KMS-11 (cell line): Measurements from ENCODE around the gene NRXN3.

Experiments
- H2AFZ ChIP-seq: fragments of 200-600 bp; sonication (generic); 2 replicates; pipeline ENCODE4 v1.6.1; 2016; ENCODE audit warnings: antibody characterized with exemption, mixed run types, low read depth
- H3K27ac ChIP-seq: fragments of 200-600 bp; sonication (generic); 2 replicates; pipeline ENCODE4 v1.6.1; 2016; ENCODE audit warnings: mild to moderate bottlenecking, mixed run types
- H3K27me3 ChIP-seq: fragments of 200-600 bp; sonication (generic); 2 replicates; pipeline ENCODE4 v1.6.1; 2017; ENCODE audit warnings: mild to moderate bottlenecking, low read depth, mixed run types, moderate library complexity; ENCODE audit not compliant: insufficient read depth
- H3K36me3 ChIP-seq: fragments of 200-600 bp; sonication (generic); 2 replicates; pipeline ENCODE4 v1.6.1; 2017; ENCODE audit warnings: mild to moderate bottlenecking, mixed run types; ENCODE audit not compliant: insufficient read depth
- H3K4me1 ChIP-seq: fragments of 200-600 bp; sonication (generic); 2 replicates; pipeline ENCODE4 v1.6.1; 2016; ENCODE audit warnings: mild to moderate bottlenecking, low read depth, mixed run types; ENCODE audit not compliant: poor library complexity, severe bottlenecking
- H3K4me2 ChIP-seq: fragments of 200-600 bp; sonication (generic); 2 replicates; pipeline ENCODE4 v1.7.0; 2016; ENCODE audit warnings: mild to moderate bottlenecking, mixed run types
- H3K4me3 ChIP-seq: fragments of 200-600 bp; sonication (generic); IDR thresholded peaks from 2 replicates; pipeline ENCODE4 v1.6.1; 2017; ENCODE audit warnings: low read depth, low read length, mixed read lengths; ENCODE audit not compliant: insufficient read depth
- H3K79me2 ChIP-seq: fragments of 200-600 bp; sonication (generic); 2 replicates; pipeline ENCODE4 v1.6.1; 2016; ENCODE audit warnings: low read depth, mixed run types; ENCODE audit not compliant: insufficient read depth
- H3K9ac ChIP-seq: fragments of 200-600 bp; sonication (generic); 2 replicates; pipeline ENCODE4 v1.6.1; 2016; ENCODE audit warnings: mild to moderate bottlenecking, mixed run types
- H4K20me1 ChIP-seq: fragments of 200-600 bp; sonication (generic); 2 replicates; pipeline ENCODE4 v1.6.1; 2016; ENCODE audit warnings: mild to moderate bottlenecking, mixed run types; ENCODE audit not compliant: insufficient read depth
- TF ChIP-seq, protein P1 (sequence below): fragments of 200-600 bp; sonication (generic); conservative IDR thresholded peaks from 2 replicates; pipeline ENCODE4 v1.6.1; 2017; ENCODE audit warnings: low read depth, mild to moderate bottlenecking, antibody characterized with exemption, low read length, moderate library complexity, mixed read lengths

NRXN3 gene

DNA sequence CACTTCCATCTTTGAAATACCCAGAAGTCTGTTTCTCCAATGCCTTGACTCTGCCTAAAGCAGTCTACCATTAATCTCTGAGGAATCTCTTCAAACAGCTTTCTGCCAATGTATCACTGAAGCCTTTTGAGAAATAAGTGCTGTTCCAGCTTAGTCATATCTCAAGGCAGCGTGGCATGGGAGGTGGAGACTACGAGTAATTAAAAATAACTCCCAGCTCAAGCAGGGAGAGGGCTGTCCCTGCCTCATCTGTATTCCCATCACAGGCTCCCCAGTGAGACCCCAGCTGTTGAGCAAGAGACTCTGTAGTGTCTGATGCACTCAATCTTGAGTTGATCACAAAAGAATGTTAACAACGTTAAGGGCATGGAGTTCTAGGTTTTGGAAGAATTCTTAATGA is 1340.5 kb downstream of the NRXN3 start:
- H3K79me2 ChIP-seq, result no peaks in the 10 kb centered on the region
- no peak overlapping the region for H3K4me2 ChIP-seq
- no peaks in the 10 kb centered on the region for H3K36me3 ChIP-seq
- no peak overlapping the region for H3K9ac ChIP-seq
- H3K27me3 ChIP-seq, result no peaks in the 10 kb centered on the region
- H3K4me1 ChIP-seq, result no peaks in the 10 kb centered on the region
- no peak overlapping the region for H3K4me3 ChIP-seq
- no peaks in the 10 kb centered on the region for H4K20me1 ChIP-seq
- H3K27ac ChIP-seq, result no peak overlapping the region
- TF ChIP-seq, protein P1, sequence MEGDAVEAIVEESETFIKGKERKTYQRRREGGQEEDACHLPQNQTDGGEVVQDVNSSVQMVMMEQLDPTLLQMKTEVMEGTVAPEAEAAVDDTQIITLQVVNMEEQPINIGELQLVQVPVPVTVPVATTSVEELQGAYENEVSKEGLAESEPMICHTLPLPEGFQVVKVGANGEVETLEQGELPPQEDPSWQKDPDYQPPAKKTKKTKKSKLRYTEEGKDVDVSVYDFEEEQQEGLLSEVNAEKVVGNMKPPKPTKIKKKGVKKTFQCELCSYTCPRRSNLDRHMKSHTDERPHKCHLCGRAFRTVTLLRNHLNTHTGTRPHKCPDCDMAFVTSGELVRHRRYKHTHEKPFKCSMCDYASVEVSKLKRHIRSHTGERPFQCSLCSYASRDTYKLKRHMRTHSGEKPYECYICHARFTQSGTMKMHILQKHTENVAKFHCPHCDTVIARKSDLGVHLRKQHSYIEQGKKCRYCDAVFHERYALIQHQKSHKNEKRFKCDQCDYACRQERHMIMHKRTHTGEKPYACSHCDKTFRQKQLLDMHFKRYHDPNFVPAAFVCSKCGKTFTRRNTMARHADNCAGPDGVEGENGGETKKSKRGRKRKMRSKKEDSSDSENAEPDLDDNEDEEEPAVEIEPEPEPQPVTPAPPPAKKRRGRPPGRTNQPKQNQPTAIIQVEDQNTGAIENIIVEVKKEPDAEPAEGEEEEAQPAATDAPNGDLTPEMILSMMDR, result no peak
- no peak overlapping the region for H2AFZ ChIP-seq

DNA sequence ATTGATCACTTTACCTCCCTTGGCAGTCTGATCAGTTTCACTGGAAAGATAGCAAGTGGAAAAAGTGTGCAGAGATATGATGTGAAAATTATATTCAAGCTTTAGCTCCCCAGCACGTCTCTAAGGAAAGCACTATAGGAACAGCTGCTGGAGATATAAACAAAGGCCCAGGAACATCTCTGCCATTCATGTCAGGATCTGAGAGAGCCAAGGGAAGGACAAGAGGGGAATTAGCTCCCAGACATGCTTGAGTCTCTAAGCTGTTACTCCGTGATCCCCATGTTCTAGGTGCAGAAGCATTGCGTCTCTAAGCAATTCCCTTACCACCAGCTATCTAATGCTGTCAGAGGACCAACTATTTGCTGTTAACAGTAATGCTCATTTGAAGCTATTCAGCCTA is 1341.0 kb downstream of the NRXN3 start:
- no peak overlapping the region for H3K27ac ChIP-seq
- TF ChIP-seq, protein P1, result no peak
- H3K79me2 ChIP-seq, result no peaks in the 10 kb centered on the region
- no peak overlapping the region for H3K4me2 ChIP-seq
- no peak overlapping the region for H3K9ac ChIP-seq
- H3K36me3 ChIP-seq, result no peaks in the 10 kb centered on the region
- no peaks in the 10 kb centered on the region for H4K20me1 ChIP-seq
- H3K4me3 ChIP-seq, result no peak overlapping the region
- no peaks in the 10 kb centered on the region for H3K4me1 ChIP-seq
- no peak overlapping the region for H2AFZ ChIP-seq
- no peaks in the 10 kb centered on the region for H3K27me3 ChIP-seq

DNA sequence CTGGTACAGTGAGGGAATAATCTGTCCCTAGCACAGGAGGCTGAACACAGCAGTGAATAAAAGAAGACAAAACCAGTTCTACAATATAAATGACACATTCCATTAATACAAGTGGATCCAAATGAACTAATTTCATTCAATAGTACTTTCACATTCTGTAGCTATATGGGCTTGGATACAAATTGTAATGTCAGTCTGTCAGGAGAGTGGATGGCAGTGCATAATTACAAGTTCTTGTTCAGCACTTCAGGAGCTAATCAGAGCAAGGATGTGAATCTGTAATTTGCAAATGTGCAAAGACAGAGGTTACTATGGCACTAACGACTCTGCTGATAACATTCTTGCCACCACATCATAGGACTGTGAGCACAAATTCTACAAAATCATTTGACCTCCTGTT is 1343.3 kb downstream of the NRXN3 start:
- Histone ChIP-seq H3K27ac (no peak overlapping the region), H3K79me2 (no peaks in the 10 kb centered on the region), H3K36me3 (no peaks in the 10 kb centered on the region), H3K4me2 (no peak overlapping the region), H3K4me3 (no peak overlapping the region), H3K27me3 (no peaks in the 10 kb centered on the region), H2AFZ (no peak overlapping the region), H4K20me1 (no peaks in the 10 kb centered on the region), H3K4me1 (no peaks in the 10 kb centered on the region), H3K9ac (no peak overlapping the region)
- TF ChIP-seq, protein P1, result no peak

DNA sequence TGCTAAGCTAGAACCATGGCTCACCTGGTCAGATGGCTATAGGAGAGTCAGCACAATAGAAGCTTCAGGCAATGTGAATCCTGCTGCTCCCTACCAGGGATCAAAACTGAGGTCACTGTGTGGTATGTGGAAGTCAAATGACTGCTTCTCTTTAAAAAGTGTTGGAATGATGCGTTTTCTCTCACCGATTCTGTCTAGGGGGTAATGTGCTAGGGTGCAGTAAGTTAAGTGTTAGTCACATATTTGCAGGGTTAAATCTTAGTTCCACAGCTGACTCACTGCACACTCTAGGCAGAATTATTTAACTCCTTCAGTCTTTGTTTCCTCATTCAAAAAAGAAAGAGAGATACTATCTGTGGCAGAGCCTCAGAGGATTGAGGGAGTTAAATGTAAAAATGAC is 1344.5 kb downstream of the NRXN3 start:
- Histone ChIP-seq H3K9ac (no peak overlapping the region), H3K36me3 (no peaks in the 10 kb centered on the region), H3K27ac (no peak overlapping the region), H3K4me2 (no peak overlapping the region), H3K79me2 (no peaks in the 10 kb centered on the region), H3K27me3 (no peaks in the 10 kb centered on the region), H3K4me1 (no peaks in the 10 kb centered on the region), H3K4me3 (no peak overlapping the region), H2AFZ (no peak overlapping the region), H4K20me1 (no peaks in the 10 kb centered on the region)
- TF ChIP-seq, protein P1, result no peak

DNA sequence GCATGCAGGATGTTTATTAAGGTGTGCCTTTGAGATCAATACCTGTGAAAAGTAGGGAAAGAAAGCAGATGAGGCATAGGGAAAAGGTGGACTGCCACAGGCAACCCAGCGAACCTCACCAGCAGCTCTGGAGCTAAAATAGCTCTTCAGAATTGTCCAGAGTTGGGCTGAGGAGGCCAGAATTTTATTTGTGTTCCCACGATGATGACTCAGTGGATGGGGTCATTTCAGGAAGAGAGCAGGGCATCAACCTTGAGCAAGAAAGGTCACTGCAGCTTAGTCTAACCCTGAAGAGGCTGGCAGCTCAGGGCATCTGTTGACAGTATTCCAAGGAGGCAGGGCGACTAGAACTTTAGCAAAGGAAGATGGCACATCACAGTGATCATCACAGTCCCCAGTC is 1345.0 kb downstream of the NRXN3 start:
- H3K27ac ChIP-seq, result no peak overlapping the region
- H3K9ac ChIP-seq, result no peak overlapping the region
- H3K27me3 ChIP-seq, result no peaks in the 10 kb centered on the region
- no peak overlapping the region for H2AFZ ChIP-seq
- no peak overlapping the region for H3K4me3 ChIP-seq
- H3K79me2 ChIP-seq, result no peaks in the 10 kb centered on the region
- no peaks in the 10 kb centered on the region for H3K4me1 ChIP-seq
- H3K4me2 ChIP-seq, result no peak overlapping the region
- H4K20me1 ChIP-seq, result no peaks in the 10 kb centered on the region
- TF ChIP-seq, protein P1, result no peak
- no peaks in the 10 kb centered on the region for H3K36me3 ChIP-seq
